Mucosa of descending colon (tissue), 3 donors: ENCODE results near the gene CSNK2B. TPM values are rescaled to one million over a fixed set of nuclear protein-coding genes. Genes with fewer than 3 reads are reported as not detected.

Experiments
- ATAC-seq: fragments of 200-7000 bp; cut with Tn5 transposase; one replicate; pipeline ENCODE4 v1.9.1; 2020; ENCODE audit warnings: mild to moderate bottlenecking, moderate library complexity
- DNase-seq, 3 donors: peaks; one replicate each; pipeline ENCODE4 v3.0.0-alpha.2; 2020
- H3K36me3 ChIP-seq: fragments of 200-600 bp; one replicate; pipeline ENCODE4 v1.8.0; 2021; ENCODE audit warnings: low read depth, mild to moderate bottlenecking
- H3K4me1 ChIP-seq: fragments of 200-600 bp; one replicate; pipeline ENCODE4 v1.8.0; 2021; ENCODE audit warnings: low read depth, mild to moderate bottlenecking
- H3K4me3 ChIP-seq: fragments of 200-600 bp; one replicate; pipeline ENCODE4 v1.8.0; 2021; ENCODE audit warnings: mild to moderate bottlenecking
- H3K9me3 ChIP-seq: fragments of 200-600 bp; one replicate; pipeline ENCODE4 v1.8.0; 2021; ENCODE audit warnings: mild to moderate bottlenecking
- intact Hi-C, 2 donors: fragments of 100-400 bp; cut with DNase I in 1 of 2; cut with micrococcal nuclease in 1 of 2; formaldehyde crosslinking; loops; one replicate each; pipeline versions ENCODE4 v1.11.0 to v1.11.1; 2022; cut with DNase I, micrococcal nuclease
- microRNA-seq: library from miRNA; unstranded; fragments of <30 nt; microRNA quantifications from one replicate; pipeline ENCODE4, GENCODE V29; 2019
- total RNA-seq, 3 donors: library from RNA; stranded (reverse); fragmentation: NEBNext Ultra II Directional in 2 of 3; extraction: Animal tissue kit (Norgen Biotek cat#: 25700) in 2 of 3; gene quantifications; one replicate each; pipeline versions ENCODE4 v1.2.1 to v1.2.4, GENCODE V29; 2021 to 2023
- TF ChIP-seq, protein P1 (sequence below): fragments of 200-600 bp; IDR thresholded peaks from one replicate; pipeline ENCODE4 v1.8.0; 2022; ENCODE audit warnings: antibody characterized with exemption, mild to moderate bottlenecking
- donor health status: DM: no; HTN: no; CAD: no; lungs with moderate emphysema.
- donor health status: DM: no; HTN: no; CAD: no.
- donor health status: DM: no; HTN: yes; CAD: no.

CSNK2B gene
- total RNA-seq, 3 donors from 2014 or later, result 125 to 147 (median 134) TPM

DNA sequence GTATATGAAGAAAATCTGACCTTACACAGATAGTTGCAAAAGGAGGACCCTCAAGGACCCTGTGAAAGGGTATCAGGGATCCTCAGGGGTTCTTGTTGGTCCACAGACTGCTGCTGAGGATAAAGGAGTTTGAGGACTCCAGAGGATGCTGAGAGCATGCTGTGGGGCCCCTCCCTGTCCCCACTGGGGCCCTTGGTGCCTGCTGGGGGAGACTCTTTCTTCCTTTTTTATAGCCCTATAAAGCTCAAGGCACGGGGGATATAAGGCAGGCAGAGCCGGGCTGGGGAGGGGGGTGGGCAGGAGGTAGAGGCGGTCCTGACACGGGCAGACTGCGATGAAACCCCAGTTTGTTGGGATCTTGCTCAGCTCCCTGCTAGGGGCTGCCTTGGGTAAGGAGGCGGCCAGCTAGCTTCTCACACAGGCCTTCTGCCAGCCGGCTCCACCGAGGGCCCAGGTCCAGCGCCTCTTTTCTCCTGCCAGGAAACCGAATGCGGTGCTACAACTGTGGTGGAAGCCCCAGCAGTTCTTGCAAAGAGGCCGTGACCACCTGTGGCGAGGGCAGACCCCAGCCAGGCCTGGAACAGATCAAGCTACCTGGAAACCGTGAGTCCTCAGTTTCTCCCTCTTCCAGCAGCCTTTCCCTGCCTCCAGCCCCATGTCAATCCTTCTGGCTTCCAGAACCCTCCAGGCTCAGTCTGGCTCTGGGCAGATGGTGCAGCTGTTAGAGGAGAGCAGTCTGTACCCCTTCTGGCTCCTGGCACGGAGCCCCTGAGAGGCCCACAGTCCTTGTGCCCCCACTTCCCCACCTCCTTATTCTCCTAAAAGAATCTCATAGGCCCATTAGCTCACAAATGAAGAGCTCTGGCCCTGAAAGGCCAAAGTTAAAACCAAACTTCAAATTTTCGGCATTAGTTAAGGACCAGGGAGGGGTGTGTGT, 49.4 kb downstream of the CSNK2B start, which contains the start of gene LY6G6D:
LY6G6D (plus strand) TSS at position 327 of the 937 bp plus-strand sequence; CDS start at position 335, 8 bp downstream.
- no peak for ATAC-seq
- no peak for DNase-seq
- intact Hi-C loops, result no loop called here
- no peaks in the 10 kb centered on the region for H3K36me3 ChIP-seq
- H3K9me3 ChIP-seq, result no peaks in the 10 kb centered on the region
- TF ChIP-seq, protein P1, sequence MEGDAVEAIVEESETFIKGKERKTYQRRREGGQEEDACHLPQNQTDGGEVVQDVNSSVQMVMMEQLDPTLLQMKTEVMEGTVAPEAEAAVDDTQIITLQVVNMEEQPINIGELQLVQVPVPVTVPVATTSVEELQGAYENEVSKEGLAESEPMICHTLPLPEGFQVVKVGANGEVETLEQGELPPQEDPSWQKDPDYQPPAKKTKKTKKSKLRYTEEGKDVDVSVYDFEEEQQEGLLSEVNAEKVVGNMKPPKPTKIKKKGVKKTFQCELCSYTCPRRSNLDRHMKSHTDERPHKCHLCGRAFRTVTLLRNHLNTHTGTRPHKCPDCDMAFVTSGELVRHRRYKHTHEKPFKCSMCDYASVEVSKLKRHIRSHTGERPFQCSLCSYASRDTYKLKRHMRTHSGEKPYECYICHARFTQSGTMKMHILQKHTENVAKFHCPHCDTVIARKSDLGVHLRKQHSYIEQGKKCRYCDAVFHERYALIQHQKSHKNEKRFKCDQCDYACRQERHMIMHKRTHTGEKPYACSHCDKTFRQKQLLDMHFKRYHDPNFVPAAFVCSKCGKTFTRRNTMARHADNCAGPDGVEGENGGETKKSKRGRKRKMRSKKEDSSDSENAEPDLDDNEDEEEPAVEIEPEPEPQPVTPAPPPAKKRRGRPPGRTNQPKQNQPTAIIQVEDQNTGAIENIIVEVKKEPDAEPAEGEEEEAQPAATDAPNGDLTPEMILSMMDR, result no peak
- H3K4me3 ChIP-seq, result no peak within 1 kb of the TSS
- H3K4me1 ChIP-seq, result peaks cover 33% of the 10 kb centered on the region

DNA sequence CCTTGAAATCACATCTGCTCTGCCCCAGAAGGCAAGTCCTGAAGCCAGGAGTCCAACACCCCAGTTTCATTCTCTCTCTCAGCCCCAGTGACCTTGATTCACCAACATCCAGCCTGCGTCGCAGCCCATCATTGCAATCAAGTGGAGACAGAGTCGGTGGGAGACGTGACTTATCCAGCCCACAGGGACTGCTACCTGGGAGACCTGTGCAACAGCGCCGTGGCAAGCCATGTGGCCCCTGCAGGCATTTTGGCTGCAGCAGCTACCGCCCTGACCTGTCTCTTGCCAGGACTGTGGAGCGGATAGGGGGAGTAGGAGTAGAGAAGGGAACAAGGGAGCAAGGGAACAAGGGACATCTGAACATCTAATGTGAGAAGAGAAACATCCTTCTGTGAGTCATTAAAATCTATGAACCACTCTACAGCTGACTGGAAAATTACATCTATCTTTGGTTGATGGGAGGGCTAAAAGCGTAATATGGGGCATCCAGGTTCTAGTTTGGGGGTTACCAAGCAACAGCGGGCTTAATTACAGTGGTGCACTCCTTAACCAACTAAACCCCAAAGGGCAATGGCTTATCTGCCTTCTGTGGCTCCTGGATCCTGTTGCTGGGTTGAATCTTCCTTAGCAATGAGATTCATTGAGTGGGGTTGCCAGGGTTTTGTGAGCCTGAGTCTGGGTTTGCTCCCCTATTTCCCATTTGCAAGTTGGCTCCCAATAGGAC, 51.8 kb downstream of the CSNK2B start:
- TF ChIP-seq, protein P1, result no peak
- DNase-seq (no peak), ATAC-seq (no peak)
- Histone ChIP-seq H3K36me3 (no peaks in the 10 kb centered on the region), H3K4me3 (no peak overlapping the region), H3K9me3 (no peaks in the 10 kb centered on the region), H3K4me1 (peaks cover 25% of the 10 kb centered on the region)
- intact Hi-C loops, result no loop called here

DNA sequence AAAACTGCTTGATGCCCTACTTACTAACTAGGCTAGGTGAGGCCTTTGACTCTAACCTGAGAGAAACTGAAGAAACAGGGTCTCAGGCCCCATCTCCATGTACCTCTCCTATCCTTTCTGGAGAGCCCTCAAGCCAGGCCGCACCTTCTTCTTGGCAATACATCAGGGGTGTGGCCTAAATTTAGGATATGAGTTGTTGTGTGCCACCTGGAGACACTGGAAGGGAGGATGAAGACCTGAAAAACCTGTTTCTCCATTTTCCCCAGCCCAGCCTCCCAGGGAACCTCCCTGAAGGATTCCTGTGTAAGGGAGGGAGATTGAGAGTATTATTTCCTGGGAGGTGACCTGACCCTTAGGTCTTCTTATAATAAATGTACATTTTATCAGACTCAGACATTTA, 52.4 kb downstream of the CSNK2B start:
- ATAC-seq, result peak; percentile 87
- Histone ChIP-seq H3K4me3 (no peak overlapping the region), H3K9me3 (no peaks in the 10 kb centered on the region), H3K4me1 (peaks cover 25% of the 10 kb centered on the region), H3K36me3 (no peaks in the 10 kb centered on the region)
- peak in 2 of 3 donors; percentile 52 to 79 for DNase-seq
- TF ChIP-seq, protein P1, result no peak
- intact Hi-C loops, result no loop called here

DNA sequence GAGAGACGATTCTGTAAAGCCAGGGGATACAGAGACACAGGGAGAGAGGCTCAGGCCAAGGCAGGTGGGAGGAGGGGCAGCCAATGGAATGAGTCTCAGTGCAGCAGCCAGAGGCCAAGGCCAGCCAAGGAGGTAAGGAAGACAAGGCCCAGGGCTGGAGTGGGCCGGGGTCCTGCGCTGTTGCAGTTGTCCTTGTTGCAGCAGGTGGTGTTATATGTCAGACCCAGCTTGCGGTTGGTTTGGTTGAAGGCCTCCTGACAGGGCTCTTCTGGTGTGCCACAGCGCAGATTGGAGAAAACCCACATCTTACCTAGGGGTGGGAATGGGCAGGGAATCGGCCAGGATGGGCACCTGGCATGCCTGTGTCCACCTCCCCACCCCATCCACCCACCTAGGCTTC, 53.1 kb downstream of the CSNK2B start:
- Histone ChIP-seq H3K9me3 (no peaks in the 10 kb centered on the region), H3K4me1 (peaks cover 21% of the 10 kb centered on the region), H3K4me3 (no peak overlapping the region), H3K36me3 (no peaks in the 10 kb centered on the region)
- no peak for ATAC-seq
- no peak for DNase-seq
- TF ChIP-seq, protein P1, result no peak
- intact Hi-C loops, result no loop called here

Small RNA genes within 50 kb of the gene (microRNA-seq; reads per million reads assigned to microRNA genes)
- gene MIR4646 (0.70 reads per million), gene MIR6832 (not detected)

Other genes with a start within 250 kb of the CSNK2B start
- gene MICB, start 167.9 kb upstream of the CSNK2B start, total RNA-seq, result 1 to 10 TPM; 1.3 to 4.1 (median 2.9) TPM
- gene MCCD1, start 137.1 kb upstream of the CSNK2B start, total RNA-seq, result not detected
- 100 to 1,000 TPM; 239 to 309 (median 295) TPM for gene DDX39B, start 124.1 kb upstream of the CSNK2B start, total RNA-seq
- 1 to 10 TPM in 2 of 3 donors, under 1 TPM in 1; 0.55 to 4.5 (median 1.2) TPM for gene ATP6V1G2, start 119.5 kb upstream of the CSNK2B start, total RNA-seq
- 10 to 100 TPM; 15.8 to 27.8 (median 18.3) TPM for gene NFKBIL1, start 118.5 kb upstream of the CSNK2B start, total RNA-seq
- under 1 TPM in 2 of 3 donors, not detected in 1; 0.20 to 0.22 TPM for gene LTA, start 93.8 kb upstream of the CSNK2B start, total RNA-seq
- 1 to 10 TPM in 2 of 3 donors, under 1 TPM in 1; 0.41 to 1.7 (median 1.1) TPM for gene TNF, start 90.5 kb upstream of the CSNK2B start, total RNA-seq
- gene LTB, start 83.7 kb upstream of the CSNK2B start, total RNA-seq, result 1 to 10 TPM; 2.1 to 3.4 (median 2.2) TPM
- 10 to 100 TPM in 1 of 3 donors, 1 to 10 TPM in 2; 3.9 to 11.3 (median 6.6) TPM for gene LST1, start 79.8 kb upstream of the CSNK2B start, total RNA-seq
- gene NCR3, start 73.1 kb upstream of the CSNK2B start, total RNA-seq, result under 1 TPM in 1 of 3 donors, not detected in 2; 0.46 TPM
- gene AIF1, start 50.8 kb upstream of the CSNK2B start, total RNA-seq, result 10 to 100 TPM in 2 of 3 donors, 1 to 10 TPM in 1; 6.1 to 28.4 (median 17.3) TPM
- gene PRRC2A, start 45.4 kb upstream of the CSNK2B start, total RNA-seq, result 100 to 1,000 TPM; 109 to 151 (median 120) TPM
- 100 to 1,000 TPM; 282 to 298 (median 293) TPM for gene BAG6, start 13.4 kb upstream of the CSNK2B start, total RNA-seq
- gene APOM, start 10.2 kb upstream of the CSNK2B start, total RNA-seq, result 1 to 10 TPM; 2.2 to 2.7 (median 2.4) TPM
- gene C6orf47, start 5.3 kb upstream of the CSNK2B start, total RNA-seq, result 10 to 100 TPM; 28.5 to 33.0 (median 32.3) TPM
- 10 to 100 TPM; 13.4 to 17.7 (median 17.4) TPM for gene GPANK1, start 1.1 kb upstream of the CSNK2B start, total RNA-seq
- 10 to 100 TPM; 13.1 to 17.2 (median 15.5) TPM for gene LY6G5B, start 3.9 kb downstream of the CSNK2B start, total RNA-seq
- 1 to 10 TPM; 1.7 to 4.2 (median 2.1) TPM for gene LY6G5C, start 15.0 kb downstream of the CSNK2B start, total RNA-seq
- 10 to 100 TPM; 55.3 to 69.4 (median 68.4) TPM for gene ABHD16A, start 37.2 kb downstream of the CSNK2B start, total RNA-seq
- gene LY6G6F, start 40.8 kb downstream of the CSNK2B start, total RNA-seq, result not detected
- gene LY6G6D, start 49.3 kb downstream of the CSNK2B start, total RNA-seq, result 1 to 10 TPM in 1 of 3 donors, under 1 TPM in 1, not detected in 1; 0.90 to 6.1 TPM
- under 1 TPM in 1 of 3 donors, not detected in 2; 0.32 TPM for gene LY6G6C, start 55.7 kb downstream of the CSNK2B start, total RNA-seq
- gene MPIG6B, start 57.3 kb downstream of the CSNK2B start, total RNA-seq, result 1 to 10 TPM in 1 of 3 donors, under 1 TPM in 2; 0.48 to 1.4 (median 0.57) TPM
- 100 to 1,000 TPM in 1 of 3 donors, 10 to 100 TPM in 2; 56.1 to 152 (median 99.5) TPM for gene DDAH2, start 63.2 kb downstream of the CSNK2B start, total RNA-seq
- gene CLIC1, start 70.5 kb downstream of the CSNK2B start, total RNA-seq, result 100 to 1,000 TPM; 269 to 555 (median 441) TPM
- gene MSH5, start 73.9 kb downstream of the CSNK2B start, total RNA-seq, result 10 to 100 TPM; 14.1 to 29.9 (median 29.7) TPM
- 1 to 10 TPM; 2.5 to 9.6 (median 4.3) TPM for gene SAPCD1, start 96.6 kb downstream of the CSNK2B start, total RNA-seq
- gene VWA7, start 111.2 kb downstream of the CSNK2B start, total RNA-seq, result 1 to 10 TPM; 5.9 to 8.2 (median 6.9) TPM
- gene VARS1, start 129.7 kb downstream of the CSNK2B start, total RNA-seq, result 10 to 100 TPM; 41.7 to 65.8 (median 45.0) TPM
- 10 to 100 TPM; 21.7 to 35.5 (median 33.8) TPM for gene LSM2, start 140.9 kb downstream of the CSNK2B start, total RNA-seq
- 1 to 10 TPM; 1.2 to 3.4 (median 1.3) TPM for gene HSPA1L, start 149.2 kb downstream of the CSNK2B start, total RNA-seq
- 100 to 1,000 TPM in 2 of 3 donors, 10 to 100 TPM in 1; 73.6 to 274 (median 107) TPM for gene HSPA1A, start 149.5 kb downstream of the CSNK2B start, total RNA-seq
- 100 to 1,000 TPM; 172 to 254 (median 200) TPM for gene HSPA1B, start 161.7 kb downstream of the CSNK2B start, total RNA-seq
- gene NEU1, start 196.7 kb downstream of the CSNK2B start, total RNA-seq, result 10 to 100 TPM; 44.0 to 65.7 (median 45.0) TPM
- gene SLC44A4, start 212.9 kb downstream of the CSNK2B start, total RNA-seq, result 100 to 1,000 TPM; 332 to 795 (median 740) TPM
- 10 to 100 TPM; 29.6 to 50.1 (median 36.4) TPM for gene EHMT2, start 231.6 kb downstream of the CSNK2B start, total RNA-seq
- gene ZBTB12, start 236.0 kb downstream of the CSNK2B start, total RNA-seq, result 1 to 10 TPM; 2.3 to 6.2 (median 3.4) TPM